D341Med (cell line): Measurements from ENCODE around the gene SLC4A8.

Experiments used
- DNase-seq: peaks from one replicate; pipeline ENCODE4 v3.0.0; 2012; ENCODE audit warnings: low spot score

The SLC4A8 gene

DNA sequence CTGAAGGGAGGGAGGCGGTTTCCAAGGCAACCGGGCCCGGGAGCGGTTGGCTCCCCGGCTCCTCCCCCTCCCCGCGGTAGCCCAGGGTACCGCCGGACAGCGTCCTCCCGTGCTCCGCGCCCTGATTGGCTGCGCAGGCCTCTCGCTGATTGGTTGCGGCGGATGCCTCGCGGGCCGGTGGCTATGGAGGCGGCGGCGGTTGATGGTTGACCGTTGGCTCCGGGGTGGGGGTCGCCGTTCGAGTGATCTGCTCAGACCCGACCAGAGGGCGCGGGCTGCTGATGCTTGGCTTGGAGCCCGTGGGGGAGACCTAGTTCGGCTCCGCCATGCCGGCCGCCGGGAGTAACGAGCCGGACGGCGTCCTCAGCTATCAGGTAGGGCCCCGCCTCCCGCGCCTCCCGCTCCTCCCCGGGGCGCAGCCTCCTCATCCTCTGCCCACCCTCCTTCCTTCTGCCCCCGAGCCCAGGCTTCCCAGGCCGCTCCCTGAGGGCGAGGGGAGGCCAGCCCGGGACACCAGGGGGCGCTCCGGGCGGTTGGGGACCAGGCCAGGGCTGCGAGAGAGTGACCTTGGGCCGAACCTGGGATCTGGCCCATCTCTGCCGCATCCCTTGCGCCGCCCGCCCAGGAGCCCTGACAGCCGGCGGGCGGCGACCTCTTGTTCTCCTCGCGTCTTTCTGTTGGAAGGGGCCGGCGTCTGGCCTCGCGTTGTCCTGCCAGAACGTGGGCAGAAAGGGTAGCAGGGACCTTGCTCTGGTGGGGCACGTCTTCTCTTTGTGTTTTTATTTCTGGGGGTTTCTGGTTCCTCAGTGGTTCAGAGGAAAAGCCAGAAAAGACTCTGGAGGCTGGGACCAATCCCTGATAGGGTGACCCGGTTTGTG is at the start of gene SLC4A8:
TSS of gene SLC4A8 (plus strand) at position 170 of the 878 bp plus-strand sequence. CDS start at position 327, 157 bp downstream.
- peak; percentile 95 for DNase-seq

DNA sequence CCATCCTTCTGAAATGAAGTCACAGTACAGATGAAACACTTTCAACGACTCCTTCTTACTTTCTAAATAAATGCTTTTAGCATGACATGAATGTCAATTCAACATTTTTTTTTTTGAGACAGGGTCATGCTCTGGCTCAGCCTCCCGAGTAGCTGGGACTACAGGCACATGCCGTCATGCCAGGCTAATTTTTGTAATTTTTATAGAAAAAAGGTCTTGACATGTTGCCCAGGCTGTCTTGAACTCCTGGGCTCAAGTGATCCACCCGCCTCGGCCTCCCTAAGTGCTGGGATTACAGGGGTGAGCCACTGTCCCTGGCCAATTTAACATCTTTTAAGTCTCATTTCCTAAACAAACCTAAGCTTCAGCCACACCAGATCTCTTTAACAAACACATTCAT is 49.8 kb upstream of the SLC4A8 start:
- no peak for DNase-seq

DNA sequence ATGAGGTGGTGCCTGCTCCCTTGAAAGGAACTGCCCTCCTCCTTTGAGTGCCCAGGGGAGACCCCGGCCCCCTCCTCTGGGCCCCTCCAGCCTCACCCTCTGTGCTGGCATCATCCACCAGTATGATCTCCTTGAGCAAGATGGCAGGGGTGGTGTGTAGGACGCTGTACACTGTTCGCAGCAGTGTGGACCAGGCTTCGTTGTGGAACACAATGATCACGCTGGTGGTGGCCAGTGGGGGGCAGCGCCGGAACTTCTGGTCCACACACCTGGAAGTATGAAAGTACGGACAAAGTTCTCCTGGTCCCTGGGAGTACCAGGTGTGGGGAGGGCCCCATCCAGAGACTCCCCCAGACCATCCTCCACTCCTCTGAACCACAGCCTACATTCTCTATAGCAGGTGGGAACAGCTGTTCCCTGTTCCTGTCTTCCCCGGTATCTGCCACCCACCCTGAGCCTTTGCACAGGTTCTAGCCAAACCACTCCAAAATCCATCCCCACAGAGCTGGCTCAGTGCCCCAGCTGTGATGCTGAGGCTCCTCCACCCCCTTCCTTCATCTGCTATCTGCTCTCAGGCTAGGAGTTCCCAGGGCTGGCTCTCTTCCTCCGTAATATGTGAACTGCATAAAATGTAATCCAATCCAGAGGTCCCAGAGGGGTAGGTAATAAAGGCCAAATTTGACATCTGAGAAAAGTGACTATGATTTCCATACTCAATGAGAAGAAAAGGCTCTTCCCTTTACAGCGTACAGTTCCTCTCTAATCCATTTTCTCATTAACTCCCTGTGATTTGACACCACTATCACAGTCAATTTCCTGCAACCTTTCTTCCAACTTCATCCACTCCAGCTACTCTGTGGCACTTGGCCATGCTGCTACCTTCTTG is 47.3 kb upstream of the SLC4A8 start:
- no peak for DNase-seq

DNA sequence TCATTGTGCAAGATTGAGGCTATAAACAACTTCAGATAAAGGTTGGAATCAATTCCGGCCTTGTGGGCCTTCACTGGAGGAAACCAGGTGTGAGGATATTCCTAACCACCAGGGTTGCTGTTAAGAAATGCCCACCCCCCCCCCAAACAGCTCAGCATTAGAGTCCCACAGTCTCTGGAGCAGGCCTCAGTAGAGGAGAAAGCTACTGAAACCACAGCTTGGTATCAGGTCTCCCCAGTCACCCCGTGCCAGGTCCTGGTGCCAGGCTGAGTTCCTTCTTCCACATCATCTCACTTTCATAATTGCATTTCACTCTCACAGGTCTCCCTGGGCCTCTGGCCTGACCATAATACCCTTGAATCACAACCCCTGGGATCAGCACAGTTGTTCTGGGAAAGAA is 45.9 kb upstream of the SLC4A8 start:
- DNase-seq, result no peak

DNA sequence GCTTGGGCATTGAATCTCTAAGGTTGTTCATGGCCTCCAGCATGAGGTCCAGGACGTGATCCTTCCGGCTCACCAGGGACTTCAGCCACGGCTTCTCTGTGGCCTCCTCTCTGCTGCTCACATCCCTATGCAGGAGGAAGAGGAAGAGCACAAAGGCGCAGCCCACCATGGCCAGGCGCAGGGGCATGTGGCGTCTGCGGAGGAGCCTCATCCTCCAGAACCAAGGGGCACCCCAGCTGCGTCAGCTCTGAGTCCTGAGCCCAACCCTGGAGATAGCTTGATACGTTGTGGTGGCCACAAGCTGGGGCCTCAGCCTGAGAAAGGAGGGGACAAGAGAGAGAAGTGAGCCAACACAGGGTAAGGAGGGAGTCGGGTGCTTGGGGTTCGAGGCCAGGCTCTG is 45.1 kb upstream of the SLC4A8 start:
- no peak for DNase-seq

DNA sequence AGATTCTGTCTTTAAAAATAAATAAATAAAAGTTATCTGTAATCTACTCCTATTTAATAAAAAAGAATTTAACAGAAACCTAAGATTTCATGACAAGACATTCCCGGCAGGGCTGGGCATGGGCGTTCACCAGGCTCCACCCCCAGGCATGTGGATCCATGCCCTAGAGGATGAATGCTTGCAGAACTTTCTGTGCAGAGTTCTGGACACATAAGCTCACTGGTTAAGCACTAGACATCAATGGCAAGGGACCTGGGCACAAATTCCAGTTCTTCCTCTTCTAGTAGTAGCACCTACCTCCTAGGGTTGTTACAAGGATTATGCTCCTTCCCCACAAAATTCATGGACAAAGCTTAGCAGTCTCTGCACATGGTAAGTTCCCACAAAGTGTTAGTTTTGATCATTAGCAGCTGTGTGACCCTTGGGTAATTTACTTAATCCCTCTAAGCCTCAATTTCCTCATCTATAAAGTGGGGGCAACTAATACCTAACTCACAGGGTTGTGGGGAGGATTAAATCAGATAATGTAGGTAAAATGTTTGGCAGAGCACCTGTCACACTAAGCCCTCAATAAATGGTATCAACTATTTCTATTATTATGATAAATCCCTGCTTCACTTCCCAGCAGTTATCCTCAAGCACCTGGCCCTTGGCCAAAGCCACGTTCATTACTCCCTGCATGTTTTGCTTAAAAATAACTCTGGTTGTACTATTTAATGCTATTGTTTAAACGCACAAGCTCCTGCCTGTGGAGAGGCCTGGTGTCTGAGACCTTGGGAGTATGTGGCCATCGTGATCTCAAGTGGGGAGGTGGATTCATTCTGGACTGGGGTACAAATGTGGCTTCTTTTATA is 43.2 kb upstream of the SLC4A8 start:
- DNase-seq, result no peak

DNA sequence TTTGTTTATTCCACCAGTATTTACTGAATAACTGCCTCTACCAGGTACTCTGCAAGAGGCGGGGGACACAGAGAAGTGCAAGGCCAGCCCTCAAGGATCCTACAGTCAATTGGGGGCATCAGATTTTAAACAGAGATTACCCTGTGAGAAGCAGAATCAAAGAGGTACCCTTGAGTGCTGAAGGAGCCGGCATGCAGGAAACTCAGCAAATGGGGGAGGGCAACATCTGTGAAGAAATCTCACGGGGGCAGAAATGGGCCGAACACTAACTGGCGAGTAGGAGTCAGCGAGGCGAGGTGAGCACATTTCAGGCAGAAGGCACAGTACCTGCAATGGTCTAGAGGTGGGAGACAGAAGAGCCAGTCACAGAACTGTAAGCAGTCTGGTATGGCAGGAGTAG is 42.5 kb upstream of the SLC4A8 start:
- no peak for DNase-seq

DNA sequence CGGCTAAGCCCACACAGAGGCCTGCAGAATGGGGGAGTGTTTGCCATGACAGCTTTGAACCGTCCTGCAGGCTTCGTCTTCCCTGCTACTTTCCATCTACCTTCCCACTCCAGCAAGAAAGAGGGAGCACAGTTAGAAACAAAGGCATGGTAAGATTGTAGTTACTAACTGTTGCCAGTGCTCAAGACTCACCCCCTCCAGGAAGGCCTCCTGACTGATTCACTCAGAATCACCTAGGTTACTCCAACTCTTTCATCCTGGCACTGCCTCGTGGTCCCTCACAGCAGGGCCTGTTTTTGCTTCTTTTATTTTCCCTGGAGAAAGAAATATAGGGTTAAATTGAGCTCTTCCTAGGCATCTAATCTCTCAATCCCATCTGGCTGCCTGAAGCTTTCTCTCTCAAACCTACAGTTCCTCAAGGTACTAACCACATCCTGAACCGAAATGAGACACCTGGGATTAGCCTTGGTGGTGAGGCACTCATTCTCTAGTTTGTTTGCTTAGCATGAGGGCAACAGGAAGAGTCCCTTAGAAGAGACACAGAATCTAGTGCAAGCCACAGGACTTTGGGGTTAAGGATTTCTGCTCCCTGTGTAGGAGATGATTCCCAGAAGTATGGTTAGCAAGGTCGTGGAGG is 41.2 kb upstream of the SLC4A8 start:
- DNase-seq, result no peak

DNA sequence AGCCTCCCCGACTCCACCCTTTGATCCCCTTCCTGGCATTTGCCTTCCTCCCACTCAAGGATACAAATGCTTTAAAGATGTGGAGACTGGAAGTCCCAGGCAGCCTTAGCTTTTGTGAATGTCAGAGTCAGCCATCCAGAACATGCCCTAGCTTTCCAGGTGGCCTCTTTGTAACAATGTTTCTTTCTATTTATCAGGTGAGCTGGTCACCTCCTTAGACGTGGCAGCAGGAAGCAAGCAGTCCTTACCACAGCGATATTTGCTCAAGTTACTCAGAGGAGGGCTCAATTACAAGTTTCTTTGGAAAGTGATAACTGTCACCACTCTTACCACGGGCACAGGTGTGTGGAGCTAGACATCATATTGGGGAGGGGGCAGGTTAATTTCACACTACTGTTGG is 38.3 kb upstream of the SLC4A8 start:
- no peak for DNase-seq

DNA sequence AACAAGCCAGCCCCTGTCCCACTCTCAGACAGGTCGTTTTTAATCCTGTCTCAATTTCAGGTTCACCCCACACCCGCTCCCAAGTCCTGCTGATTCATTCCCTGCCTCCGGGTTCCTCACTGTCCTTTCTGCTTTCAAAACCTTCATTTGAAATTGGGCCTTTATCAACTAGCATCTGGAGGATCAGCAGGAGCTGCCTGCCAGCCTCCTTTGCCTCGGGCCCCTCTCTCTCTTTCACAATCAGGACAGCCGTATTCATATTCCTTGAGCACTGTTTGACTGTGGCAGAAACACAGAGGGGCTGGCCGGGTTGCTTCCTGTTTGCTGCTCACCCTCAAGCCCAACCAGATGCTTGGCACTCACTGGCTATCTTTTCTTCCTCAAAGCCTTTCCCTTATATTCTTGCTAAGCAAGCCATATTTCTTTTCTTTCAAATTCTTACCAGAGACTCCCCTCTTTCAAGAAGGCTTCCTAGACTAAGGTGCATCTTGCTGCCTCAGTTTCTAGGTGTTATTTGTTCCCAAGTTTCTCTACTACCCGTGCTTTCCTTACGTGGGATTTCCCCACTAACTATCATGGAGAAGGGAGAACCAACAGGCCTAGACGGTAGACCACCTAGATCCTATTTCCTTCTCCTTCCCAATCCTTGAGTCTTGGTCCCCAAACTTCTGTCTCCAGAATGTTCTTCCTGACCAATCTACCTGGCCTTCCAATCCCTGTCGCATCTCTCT is 36.4 kb upstream of the SLC4A8 start:
- no peak for DNase-seq

DNA sequence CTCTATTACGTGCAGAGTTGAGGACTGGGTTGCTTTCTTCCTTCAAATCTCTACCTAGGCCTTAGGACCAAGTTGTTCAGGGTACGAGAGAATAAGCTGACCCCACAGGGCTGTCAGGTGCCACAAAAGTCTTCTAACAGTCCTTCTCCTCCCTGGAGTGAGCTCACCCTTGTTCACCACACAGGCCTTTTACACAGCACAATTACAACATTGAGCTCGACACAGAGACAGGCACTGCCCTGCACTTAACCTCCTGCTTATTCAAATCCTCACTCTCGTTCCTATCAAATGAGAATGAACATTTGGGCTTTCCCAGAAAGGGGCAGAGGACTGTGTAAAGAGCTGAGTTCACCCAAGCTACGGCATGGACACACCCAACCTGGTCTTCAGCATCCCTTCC is 35.8 kb upstream of the SLC4A8 start:
- no peak for DNase-seq

DNA sequence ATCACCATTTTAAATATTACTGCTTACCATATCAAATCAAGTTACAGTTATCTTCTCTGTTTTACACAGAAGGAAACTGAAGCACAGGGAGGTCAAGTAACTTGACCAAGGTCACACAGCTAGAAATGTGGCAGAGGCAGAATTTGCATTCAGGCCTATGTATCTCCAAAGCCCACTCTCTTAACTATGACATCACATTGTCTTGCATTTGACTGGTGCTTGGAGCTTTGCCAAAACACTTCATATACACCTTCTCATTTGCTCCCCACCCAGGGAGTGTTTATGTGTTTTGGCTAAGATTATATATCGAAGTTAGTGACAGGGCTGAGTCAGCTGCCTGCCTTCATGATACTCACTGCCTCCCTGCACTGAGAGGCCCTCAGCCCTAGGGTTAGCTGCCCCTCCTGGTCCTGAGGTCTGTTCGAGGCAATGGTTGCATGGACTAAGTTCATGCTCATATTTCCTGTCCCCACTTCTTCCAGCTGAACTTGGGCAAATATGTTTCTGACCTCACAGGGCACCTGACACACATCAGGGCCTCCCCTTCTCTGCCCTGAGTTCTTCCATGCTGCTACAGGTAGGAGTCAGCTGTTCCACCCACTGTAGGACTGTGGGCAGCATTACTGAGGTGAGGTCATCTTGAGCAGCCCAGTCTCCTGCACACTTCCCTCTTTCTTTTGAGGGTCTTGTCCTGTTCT is 35.2 kb upstream of the SLC4A8 start:
- DNase-seq, result no peak

DNA sequence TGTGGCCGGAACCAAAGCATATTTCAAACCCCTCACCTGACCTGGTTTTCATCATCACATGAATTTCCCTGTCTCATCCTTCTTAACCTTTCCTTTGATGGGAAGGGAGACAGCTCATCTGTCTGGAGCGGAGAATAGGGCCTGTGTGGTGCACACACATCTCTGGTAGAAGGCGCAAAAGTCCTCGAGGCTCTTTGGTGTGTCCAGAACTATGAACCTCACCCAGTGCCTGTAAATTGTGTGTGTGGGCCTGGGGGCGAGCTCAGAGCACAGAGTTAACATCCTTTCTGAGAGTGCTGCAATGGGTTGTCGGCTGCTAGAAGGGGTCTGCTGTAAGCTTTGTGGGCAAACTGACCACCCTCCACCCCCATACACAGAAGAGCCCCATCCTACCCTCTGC is 34.2 kb upstream of the SLC4A8 start:
- DNase-seq, result no peak

DNA sequence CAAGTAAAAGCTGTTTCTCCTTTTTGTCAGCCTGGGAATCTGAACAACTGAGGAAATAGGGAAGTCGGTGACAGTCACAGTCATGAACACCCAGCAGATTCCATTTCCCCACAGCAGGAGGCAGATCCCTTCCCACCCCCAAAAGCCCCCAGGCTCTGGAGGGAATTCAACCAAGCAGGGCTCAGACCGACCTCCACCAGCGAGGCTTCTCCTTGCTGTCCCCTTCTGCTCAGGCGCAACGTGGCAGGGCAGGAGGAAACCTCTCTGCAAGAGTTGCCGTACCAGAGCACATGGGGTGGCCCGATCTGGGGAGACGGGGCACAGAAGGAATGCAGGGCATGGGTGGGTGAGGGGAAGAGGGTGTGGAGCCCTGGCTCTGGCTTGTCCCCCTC is 33.7 kb upstream of the SLC4A8 start:
- DNase-seq, result no peak

DNA sequence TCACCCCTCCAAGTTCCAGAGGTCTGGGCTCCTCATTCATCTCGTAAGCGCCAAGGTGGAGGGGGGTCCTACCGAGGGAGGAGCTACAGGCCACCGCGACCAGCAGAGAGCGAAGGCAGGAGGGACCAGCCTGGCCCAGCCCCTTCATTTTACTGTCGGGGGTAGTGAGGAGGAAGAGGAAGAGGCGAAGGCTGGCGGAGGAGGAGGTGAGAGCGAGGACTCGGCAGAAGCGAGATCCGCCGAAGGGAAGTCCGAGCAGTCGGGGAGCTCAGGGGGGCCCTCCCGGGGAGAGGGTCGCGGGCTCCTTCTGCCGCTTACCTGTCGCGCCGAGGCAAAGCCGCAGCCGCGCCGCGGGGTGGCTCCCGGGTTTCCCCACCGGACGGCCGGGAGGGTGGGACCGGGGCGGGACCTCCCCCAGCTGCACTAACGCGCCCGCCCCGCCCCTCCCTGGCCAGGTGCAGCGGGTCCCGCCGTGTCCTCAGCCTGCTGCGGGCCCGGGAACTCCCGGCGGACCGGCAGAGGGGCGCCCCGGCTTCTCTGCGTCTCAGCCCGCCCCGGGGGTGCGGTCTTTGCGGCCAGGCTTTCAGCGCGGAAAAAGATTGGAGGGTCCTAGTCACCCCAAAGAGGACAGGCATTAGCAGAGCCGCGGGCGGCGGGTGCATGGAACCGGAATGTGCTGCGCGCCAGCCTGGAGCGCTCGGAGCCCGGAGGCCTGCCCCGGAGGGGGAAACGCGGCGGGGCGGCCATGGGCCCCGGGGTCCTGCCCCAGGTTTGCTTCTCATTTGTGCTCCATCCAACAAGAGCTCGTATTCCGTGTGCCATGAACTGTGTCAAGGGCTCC is 33.1 kb upstream of the SLC4A8 start, which contains the start of gene GALNT6:
TSS of gene GALNT6 (minus strand) at position 124 of the 841 bp plus-strand sequence. CDS start 11,625 bp downstream, outside the sequence.
- peak; percentile 67 for DNase-seq

DNA sequence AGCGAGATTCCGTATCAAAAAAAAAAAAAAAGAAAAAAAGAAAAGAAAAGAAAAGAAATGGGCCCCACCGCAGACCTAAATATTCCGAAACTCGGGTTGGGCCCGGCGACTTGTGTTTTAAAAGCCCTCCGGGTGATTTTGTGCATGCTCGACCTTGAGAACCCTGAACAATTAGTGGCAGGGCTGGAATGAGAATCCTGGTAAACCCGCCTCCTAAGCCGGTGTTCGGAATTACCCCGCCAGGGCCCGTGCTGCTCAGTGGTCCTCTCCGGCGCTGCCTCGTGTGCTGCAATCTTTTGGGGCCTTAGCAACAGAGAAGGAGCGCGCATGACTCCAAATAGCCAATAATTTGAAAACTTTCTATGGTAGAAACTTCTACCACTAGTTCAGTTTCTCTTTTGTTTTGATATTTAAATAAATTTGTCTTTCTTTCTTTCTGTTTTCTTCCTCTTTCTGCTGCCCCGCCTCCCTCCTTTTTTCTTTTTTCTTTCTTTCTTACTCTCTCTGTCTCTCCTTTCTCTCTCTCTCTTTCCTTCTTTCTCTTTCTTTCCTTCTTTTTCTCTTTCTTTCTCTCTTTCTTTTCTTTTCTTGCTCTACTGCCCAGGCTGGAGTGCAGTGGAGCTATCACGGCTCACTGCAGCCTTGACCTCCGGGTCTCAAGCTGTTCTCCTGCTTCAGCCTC is 31.9 kb upstream of the SLC4A8 start:
- DNase-seq, result no peak

DNA sequence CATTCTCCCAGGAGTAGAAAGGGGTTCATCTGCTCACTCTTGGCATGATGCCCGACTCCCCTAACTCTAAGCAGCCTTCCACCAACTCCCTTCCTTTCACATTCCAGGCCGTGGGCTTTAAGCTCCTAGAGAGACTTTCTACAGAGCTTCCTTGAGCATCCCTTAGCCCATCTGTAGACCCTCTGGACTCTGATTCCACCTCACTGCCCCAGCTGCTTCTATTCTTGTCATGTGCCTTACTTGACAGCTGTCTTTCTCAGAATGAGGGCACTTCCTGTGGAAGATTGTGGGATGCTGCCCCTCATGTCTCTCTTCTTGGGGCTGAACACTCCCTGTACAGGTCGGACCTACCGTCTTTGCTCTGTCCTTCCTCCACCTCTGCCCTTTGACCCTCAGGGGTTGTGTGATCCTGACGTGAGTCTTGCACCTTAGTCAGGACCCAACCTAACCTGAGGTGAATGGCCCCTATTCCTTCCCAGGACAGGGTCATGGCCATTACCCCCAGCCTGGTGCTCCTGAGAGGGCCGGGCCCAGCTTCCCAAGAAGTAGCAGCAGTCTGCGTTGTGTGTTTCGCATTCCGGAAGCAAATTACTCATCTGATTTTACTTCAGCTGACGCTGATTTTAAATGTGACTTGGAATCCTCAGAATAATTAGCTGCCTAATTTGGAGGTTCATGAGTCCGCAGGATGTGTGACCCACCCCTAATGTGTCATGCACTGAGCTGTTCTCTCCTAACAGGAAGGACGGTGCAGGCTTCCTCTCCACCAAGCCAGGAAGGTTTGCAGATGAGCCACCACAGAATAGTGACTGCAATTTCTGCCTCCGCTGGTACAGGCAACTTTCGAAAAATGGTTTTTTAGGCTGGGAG is 30.7 kb upstream of the SLC4A8 start:
- DNase-seq, result no peak
